K562 (cell line): ENCODE data around the gene CEP170. TPM values are rescaled to one million over a fixed set of nuclear protein-coding genes. Genes with fewer than 3 reads are reported as not detected.

Source experiments
- ATAC-seq: fragments of 200-7000 bp; cut with Tn5 transposase; 3 replicates; pipeline ENCODE4 v1.9.1; 2020; ENCODE audit warnings: moderate library complexity
- BruUV-seq: library from RNA; stranded (reverse); fragments of 400-500 nt; replicated peaks from 2 replicates; lab custom pipeline; 2021; lab: Mats Ljungman, UMichigan
- CTCF ChIA-PET: fragments of 300-600 bp; formaldehyde crosslinking; extraction: SDS; loops from one replicate; lab custom pipeline; 2021; ENCODE audit warnings: low intra/inter-chr PET ratio; lab: Yijun Ruan, JAX
- POLR2A ChIA-PET: fragments of 300-600, 350-650 bp; sonication (Branson Sonifier 250); formaldehyde crosslinking; extraction: SDS; loops from one replicate; lab custom pipeline; 2021; ENCODE audit warnings: antibody characterized with exemption, inconsistent platforms; lab: Yijun Ruan, JAX
- DNase-seq, 4 experiments: peaks; one replicate each; pipeline versions ENCODE4 v3.0.0 to v3.0.0-alpha.2; 2011 to 2018; ENCODE audit warnings: low spot score in 3 of 4, mixed read lengths in 3 of 4; ENCODE audit errors: extremely low read depth in 1 of 4
- FAIRE-seq: peaks from 2 replicates; lab custom pipeline; 2011; peaks lifted over from hg19 to GRCh38; lab: Jason Lieb, UNC
- H2AFZ ChIP-seq: 2 replicates; pipeline ENCODE4 v1.6.0; 2011; ENCODE audit warnings: low read depth, low read length, control low read depth, inconsistent platforms
- H3K27ac ChIP-seq: fragments of 200-600 bp; 3 replicates; pipeline ENCODE4 v1.8.0; 2011; ENCODE audit warnings: low read depth, mild to moderate bottlenecking, control low read depth, inconsistent platforms, low read length, moderate library complexity, mixed read lengths; ENCODE audit errors: extremely low read depth
- H3K27me3 ChIP-seq, 2 experiments: fragments of 300-600 bp in 1 of 2; 2 replicates in 1 of 2; 3 replicates in 1 of 2; pipeline versions ENCODE4 v1.6.0 to v1.8.0; 2011; ENCODE audit warnings: inconsistent platforms in 2 of 2, low read length in 2 of 2, mild to moderate bottlenecking in 1 of 2, mixed read lengths in 1 of 2, moderate library complexity in 1 of 2; ENCODE audit not compliant: control insufficient read depth in 2 of 2, insufficient read depth in 2 of 2
- H3K36me3 ChIP-seq: fragments of 300-600 bp; 3 replicates; pipeline ENCODE4 v1.8.0; 2011; ENCODE audit warnings: mild to moderate bottlenecking, low read length, inconsistent platforms; ENCODE audit not compliant: control insufficient read depth, insufficient read depth
- H3K4me1 ChIP-seq, 2 experiments: fragments of 200-600 bp in 1 of 2; replicated peaks in 1 of 2; 2 replicates in 1 of 2; 3 replicates in 1 of 2; pipeline versions ENCODE4 v1.5.1 to v1.8.0; 2011; ENCODE audit warnings: inconsistent platforms in 2 of 2, low read length in 2 of 2, mild to moderate bottlenecking in 1 of 2, mixed read lengths in 1 of 2, moderate library complexity in 1 of 2; ENCODE audit not compliant: control insufficient read depth in 2 of 2, insufficient read depth in 2 of 2
- H3K4me2 ChIP-seq: 2 replicates; pipeline ENCODE4 v1.6.1; 2011; ENCODE audit warnings: low read length, control low read depth, inconsistent platforms, mixed read lengths; ENCODE audit not compliant: insufficient read depth
- H3K4me3 ChIP-seq: fragments of 200-600 bp; sonication (generic), shearing (Covaris generic); 2 replicates; pipeline ENCODE4 v1.5.1; 2016; ENCODE audit warnings: control low read depth, inconsistent platforms
- H3K79me2 ChIP-seq: fragments of 200-600 bp; 3 replicates; pipeline ENCODE4 v1.8.0; 2011; ENCODE audit warnings: low read length, inconsistent platforms; ENCODE audit not compliant: control insufficient read depth, insufficient read depth
- H3K9ac ChIP-seq, 2 experiments: 2 replicates each; pipeline versions ENCODE4 v1.6.0 to v1.6.1; 2011; ENCODE audit warnings: low read depth in 2 of 2, low read length in 2 of 2, control low read depth in 1 of 2, inconsistent platforms in 1 of 2, mild to moderate bottlenecking in 1 of 2, mixed read lengths in 1 of 2; ENCODE audit not compliant: insufficient read depth in 1 of 2
- H3K9me1 ChIP-seq: one replicate; pipeline ENCODE4 v1.6.0; 2011; ENCODE audit warnings: inconsistent platforms, mild to moderate bottlenecking, low read length, moderate library complexity; ENCODE audit not compliant: control insufficient read depth, insufficient read depth
- H3K9me3 ChIP-seq: replicated peaks from 2 replicates; pipeline ENCODE4 v1.5.1; 2011; ENCODE audit warnings: low read depth, low read length, inconsistent platforms; ENCODE audit not compliant: control insufficient read depth, insufficient read depth
- H4K20me1 ChIP-seq: replicated peaks from 2 replicates; pipeline ENCODE4 v1.6.1; 2011; ENCODE audit warnings: low read length, inconsistent platforms, mixed read lengths; ENCODE audit not compliant: control insufficient read depth, insufficient read depth
- BDP1 ChIP-seq: IDR thresholded peaks from 3 replicates; pipeline ENCODE4 v1.6.1; 2011; ENCODE audit not compliant: insufficient read length, insufficient read depth
- BMI1 ChIP-seq: fragments of 150-350 bp; IDR thresholded peaks from 2 replicates; pipeline ENCODE4 v1.6.1; 2014; ENCODE audit warnings: low read length
- ELF1 ChIP-seq: fragments of 200-800 bp; sonication (Bioruptor generic); IDR thresholded peaks from 2 replicates; pipeline ENCODE4 v1.6.1; 2016; ENCODE audit warnings: missing genetic modification characterization, missing compliant biosample characterization
- FOXM1 ChIP-seq, 2 experiments: fragments of 450-650 bp in 1 of 2; sonication (generic) in 1 of 2; formaldehyde crosslinking in 1 of 2; IDR thresholded peaks; 2 replicates each; pipeline versions ENCODE4 v1.6.1 to v1.9.0; 2017 to 2022; ENCODE audit warnings: low read depth in 2 of 2, mild to moderate bottlenecking in 2 of 2, missing genetic modification reagents in 1 of 2, moderate library complexity in 1 of 2
- GABPA ChIP-seq: fragments of 200-800 bp; sonication (Bioruptor generic); conservative IDR thresholded peaks from 2 replicates; pipeline ENCODE4 v1.6.1; 2016; ENCODE audit warnings: low read depth, missing genetic modification characterization, missing compliant biosample characterization
- HDAC1 ChIP-seq, 2 experiments: fragments of 450-650 bp; IDR thresholded peaks; 2 replicates each; pipeline ENCODE4 v1.6.1; 2016 to 2017; ENCODE audit warnings: inconsistent platforms in 1 of 2, mild to moderate bottlenecking in 1 of 2, moderate library complexity in 1 of 2
- KDM1A ChIP-seq, 2 experiments: fragments of 450-650 bp; IDR thresholded peaks; 2 replicates each; pipeline ENCODE4 v1.6.1; 2016; ENCODE audit warnings: mild to moderate bottlenecking in 2 of 2
- RBM14 ChIP-seq: fragments of 200-400 bp; formaldehyde crosslinking; IDR thresholded peaks from 2 replicates; pipeline ENCODE4 v1.6.1; 2018; ENCODE audit warnings: low read depth, mild to moderate bottlenecking, low read length, moderate library complexity, borderline replicate concordance; ENCODE audit not compliant: insufficient read depth
- RBM15 ChIP-seq: fragments of 200-400 bp; formaldehyde crosslinking; IDR thresholded peaks from 2 replicates; pipeline ENCODE4 v1.6.1; 2018; ENCODE audit warnings: mild to moderate bottlenecking, low read length, moderate library complexity; ENCODE audit not compliant: insufficient read depth
- ZBTB34 ChIP-seq: fragments of 250-450 bp; sonication (Bioruptor Pico); IDR thresholded peaks from 2 replicates; pipeline ENCODE4 v1.8.0; 2021; ENCODE audit warnings: mild to moderate bottlenecking, moderate library complexity
- ZFPM2 ChIP-seq: fragments of 250-450 bp; sonication (Bioruptor Pico); IDR thresholded peaks from 2 replicates; pipeline ENCODE4 v1.5.1; 2022; ENCODE audit warnings: mild to moderate bottlenecking
- ZKSCAN8 ChIP-seq: fragments of 200-800 bp; sonication (Bioruptor generic); IDR thresholded peaks from 2 replicates; pipeline ENCODE4 v1.6.1; 2016; ENCODE audit warnings: missing genetic modification characterization, missing compliant biosample characterization
- ZNF347 ChIP-seq: fragments of 450-650 bp; formaldehyde crosslinking; IDR thresholded peaks from 2 replicates; pipeline ENCODE4 v1.4.0; 2020; ENCODE audit warnings: low read depth, mild to moderate bottlenecking, moderate library complexity
- WGBS: fragments of 100-300 bp; shearing (Covaris generic); methylation state at CpG from one replicate; pipeline ENCODE4 v1.1.6; 2016; ENCODE audit warnings: low coverage, mixed read lengths; ENCODE audit not compliant: insufficient coverage; ENCODE audit errors: missing lambda C conversion rate; 5-methylcytosine and 5-hydroxymethylcytosine counted together
- in situ Hi-C: fragments of 300-500 bp; cut with MboI; formaldehyde crosslinking; loops from 4 replicates; pipeline ENCODE4 v1.15.0; 2018; ENCODE audit warnings: inconsistent platforms, mixed read lengths
- intact Hi-C: fragments of 100-400 bp; cut with micrococcal nuclease; formaldehyde crosslinking; loops from 2 replicates; pipeline ENCODE4 v1.14.2; 2022
- polyA plus RNA-seq, 8 experiments: library from polyadenylated mRNA; depleted of rRNA in 4 of 8; stranded (reverse) in 5 of 8; unstranded in 3 of 8; fragments of >200 nt; fragmentation: Nextera tagmentation in 2 of 8; fragmentation: Illumina TruSeq in 1 of 8; extraction: Ambion mirVana in 2 of 8; extraction: Trizol in 1 of 8; gene quantifications; 2 replicates each; pipeline versions ENCODE4 v1.2.1 to v1.2.3, GENCODE V29; 2011 to 2014; ENCODE audit warnings: inconsistent platforms in 1 of 8, missing spikeins in 1 of 8
- total RNA-seq, 7 experiments: library from RNA; depleted of rRNA in 6 of 7; stranded (reverse); fragments of >200 nt in 6 of 7; fragmentation: Illumina TruSeq in 2 of 7; extraction: Trizol in 2 of 7; gene quantifications; 2 replicates each; pipeline versions ENCODE4 v1.2.1 to v1.2.3, GENCODE V29; 2011 to 2021; ENCODE audit warnings: low replicate concordance in 1 of 7
- TF ChIP-seq, protein P1 (sequence below): fragments of 450-650 bp; IDR thresholded peaks from 2 replicates; pipeline ENCODE4 v1.7.0; 2016; ENCODE audit warnings: borderline replicate concordance
- TF ChIP-seq, protein P2 (sequence below): sonication (generic); formaldehyde crosslinking; IDR thresholded peaks from 2 replicates; pipeline ENCODE4 v1.4.0; 2020; ENCODE audit warnings: mild to moderate bottlenecking, missing genetic modification reagents
- TF ChIP-seq, protein P3 (sequence below): sonication (generic); formaldehyde crosslinking; IDR thresholded peaks from 2 replicates; pipeline ENCODE4 v1.9.0; 2022; ENCODE audit warnings: mild to moderate bottlenecking, missing genetic modification reagents

The CEP170 gene
- total and polyA plus RNA-seq, 9 of the 15 experiments (the other 6 are each of a cell fraction or from before 2014, with no cell fraction given) = 22.6 to 110 (median 68.5) TPM

- H3K79me2 ChIP-seq = no peaks in the 10 kb centered on the region
- H3K9me3 ChIP-seq = no peaks in the 10 kb centered on the region
- peaks cover 15% of the 10 kb centered on the region; the same call in 2 of the 3 replicates for H3K36me3 ChIP-seq
- DNase-seq (no peak), FAIRE-seq (no peak), ATAC-seq (no peak)
- H3K9me1 ChIP-seq = no peaks in the 10 kb centered on the region
- no peak overlapping the region for H3K4me2 ChIP-seq
- WGBS = 53% methylated on average over 8 of the region's 8 CpGs
- H3K27me3 ChIP-seq = no peaks in the 10 kb centered on the region
- H3K27ac ChIP-seq = no peak overlapping the region
- no TSS peak for BruUV-seq
- ChIA-PET CTCF (no interaction called here), POLR2A (interaction anchor here (0.6 to 1.1 kb wide), 3 partner anchors 14 to 744 kb away, joined by 3 to 5 read pairs (median 3); no protein-coding TSS in a partner anchor)
- H3K4me1 ChIP-seq = peaks cover 0 to 5% of the 10 kb centered on the region in 2 experiments; a peak in 2 of 5 replicates
- intact Hi-C loops = no loop called here
- H3K9ac ChIP-seq = no peak overlapping the region
- no peaks in the 10 kb centered on the region for H4K20me1 ChIP-seq
- H2AFZ ChIP-seq = no peak overlapping the region
- in situ Hi-C loops = no loop called here
- no peak overlapping the region for H3K4me3 ChIP-seq
- no peak for TF ChIP-seq FOXM1 (IDR thresholded peaks at IDR 0.05; ENCODE audit: low read depth)
- TF ChIP-seq FOXM1 (CRISPR knock-in tag; IDR thresholded peaks at IDR 0.05; ENCODE audit: low read depth) = no peak
- TF ChIP-seq, protein P1, sequence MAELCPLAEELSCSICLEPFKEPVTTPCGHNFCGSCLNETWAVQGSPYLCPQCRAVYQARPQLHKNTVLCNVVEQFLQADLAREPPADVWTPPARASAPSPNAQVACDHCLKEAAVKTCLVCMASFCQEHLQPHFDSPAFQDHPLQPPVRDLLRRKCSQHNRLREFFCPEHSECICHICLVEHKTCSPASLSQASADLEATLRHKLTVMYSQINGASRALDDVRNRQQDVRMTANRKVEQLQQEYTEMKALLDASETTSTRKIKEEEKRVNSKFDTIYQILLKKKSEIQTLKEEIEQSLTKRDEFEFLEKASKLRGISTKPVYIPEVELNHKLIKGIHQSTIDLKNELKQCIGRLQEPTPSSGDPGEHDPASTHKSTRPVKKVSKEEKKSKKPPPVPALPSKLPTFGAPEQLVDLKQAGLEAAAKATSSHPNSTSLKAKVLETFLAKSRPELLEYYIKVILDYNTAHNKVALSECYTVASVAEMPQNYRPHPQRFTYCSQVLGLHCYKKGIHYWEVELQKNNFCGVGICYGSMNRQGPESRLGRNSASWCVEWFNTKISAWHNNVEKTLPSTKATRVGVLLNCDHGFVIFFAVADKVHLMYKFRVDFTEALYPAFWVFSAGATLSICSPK = no peak
- no peak for TF ChIP-seq HDAC1 (IDR thresholded peaks at IDR 0.05)
- TF ChIP-seq RBM14 = no peak
- TF ChIP-seq ZKSCAN8 (CRISPR knock-in tag) = no peak
- TF ChIP-seq ZBTB34 (CRISPR knock-in tag) = no peak
- TF ChIP-seq ELF1 (tag) = no peak
- no peak for TF ChIP-seq BDP1
- TF ChIP-seq, protein P2, sequence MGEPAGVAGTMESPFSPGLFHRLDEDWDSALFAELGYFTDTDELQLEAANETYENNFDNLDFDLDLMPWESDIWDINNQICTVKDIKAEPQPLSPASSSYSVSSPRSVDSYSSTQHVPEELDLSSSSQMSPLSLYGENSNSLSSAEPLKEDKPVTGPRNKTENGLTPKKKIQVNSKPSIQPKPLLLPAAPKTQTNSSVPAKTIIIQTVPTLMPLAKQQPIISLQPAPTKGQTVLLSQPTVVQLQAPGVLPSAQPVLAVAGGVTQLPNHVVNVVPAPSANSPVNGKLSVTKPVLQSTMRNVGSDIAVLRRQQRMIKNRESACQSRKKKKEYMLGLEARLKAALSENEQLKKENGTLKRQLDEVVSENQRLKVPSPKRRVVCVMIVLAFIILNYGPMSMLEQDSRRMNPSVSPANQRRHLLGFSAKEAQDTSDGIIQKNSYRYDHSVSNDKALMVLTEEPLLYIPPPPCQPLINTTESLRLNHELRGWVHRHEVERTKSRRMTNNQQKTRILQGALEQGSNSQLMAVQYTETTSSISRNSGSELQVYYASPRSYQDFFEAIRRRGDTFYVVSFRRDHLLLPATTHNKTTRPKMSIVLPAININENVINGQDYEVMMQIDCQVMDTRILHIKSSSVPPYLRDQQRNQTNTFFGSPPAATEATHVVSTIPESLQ = no peak
- TF ChIP-seq ZNF347 = no peak
- no peak for TF ChIP-seq KDM1A (IDR thresholded peaks at IDR 0.05)
- TF ChIP-seq GABPA (tag) = no peak
- TF ChIP-seq, protein P3, sequence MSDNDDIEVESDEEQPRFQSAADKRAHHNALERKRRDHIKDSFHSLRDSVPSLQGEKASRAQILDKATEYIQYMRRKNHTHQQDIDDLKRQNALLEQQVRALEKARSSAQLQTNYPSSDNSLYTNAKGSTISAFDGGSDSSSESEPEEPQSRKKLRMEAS (CRISPR knock-in tag) = no peak
- no peak for TF ChIP-seq BMI1
- no peak for TF ChIP-seq RBM15
- no peak for TF ChIP-seq ZFPM2 (CRISPR knock-in tag)
Measured at GRCh38 chr1:243286409-243287122, 31.5 kb upstream of the CEP170 start.
